Astrocyte (in vitro differentiated cells and primary cell): ENCODE measurements around the gene FRMD5. TPM values are rescaled to one million over a fixed set of nuclear protein-coding genes. Genes with fewer than 3 reads are reported as not detected.

Experiments
- DNase-seq: peaks from one replicate; pipeline ENCODE4 v3.0.0-alpha.2; 2010; ENCODE audit warnings: low read depth
- FAIRE-seq: peaks from 2 replicates; lab custom pipeline; 2011; peaks lifted over from hg19 to GRCh38; lab: Jason Lieb, UNC
- H2AFZ ChIP-seq: 2 replicates; pipeline ENCODE4 v1.6.0; 2012; ENCODE audit warnings: low read depth, low read length, inconsistent platforms
- H3K27ac ChIP-seq: 2 replicates; pipeline ENCODE4 v1.5.1; 2011; ENCODE audit warnings: low read depth, low read length, inconsistent platforms
- H3K27me3 ChIP-seq: 2 replicates; pipeline ENCODE4 v1.6.0; 2011; ENCODE audit warnings: low read length, inconsistent platforms; ENCODE audit not compliant: insufficient read depth
- H3K36me3 ChIP-seq: 2 replicates; pipeline ENCODE4 v1.5.1; 2011; ENCODE audit warnings: low read length, inconsistent platforms; ENCODE audit not compliant: insufficient read depth
- H3K4me1 ChIP-seq: 2 replicates; pipeline ENCODE4 v1.5.1; 2011; ENCODE audit warnings: low read length, inconsistent platforms; ENCODE audit not compliant: insufficient read depth
- H3K4me2 ChIP-seq: 2 replicates; pipeline ENCODE4 v1.6.0; 2012; ENCODE audit warnings: low read length, inconsistent platforms
- H3K4me3 ChIP-seq: 2 replicates; pipeline ENCODE4 v1.5.1; 2011; ENCODE audit warnings: low read depth, mild to moderate bottlenecking, low read length, inconsistent platforms; ENCODE audit not compliant: insufficient read depth
- H3K79me2 ChIP-seq: 2 replicates; pipeline ENCODE4 v1.6.0; 2012; ENCODE audit warnings: mild to moderate bottlenecking, low read length, inconsistent platforms; ENCODE audit not compliant: insufficient read depth
- H3K9ac ChIP-seq: 2 replicates; pipeline ENCODE4 v1.6.0; 2012; ENCODE audit warnings: mild to moderate bottlenecking, low read length, inconsistent platforms
- H3K9me3 ChIP-seq: 2 replicates; pipeline ENCODE4 v1.5.1; 2012; ENCODE audit warnings: low read depth, mild to moderate bottlenecking, low read length, inconsistent platforms; ENCODE audit not compliant: insufficient read depth
- H4K20me1 ChIP-seq: 2 replicates; pipeline ENCODE4 v1.6.0; 2012; ENCODE audit warnings: low read length, inconsistent platforms; ENCODE audit not compliant: insufficient read depth
- H3K27ac Mint-ChIP-seq: one replicate; pipeline ENCODE4 v1.8.0; 2021; ENCODE audit warnings: mild to moderate bottlenecking, mixed read lengths; ENCODE audit not compliant: unreplicated experiment
- H3K27me3 Mint-ChIP-seq: one replicate; pipeline ENCODE4 v1.8.0; 2021; ENCODE audit warnings: low read depth, mixed read lengths; ENCODE audit not compliant: unreplicated experiment
- H3K36me3 Mint-ChIP-seq: one replicate; pipeline ENCODE4 v1.8.0; 2021; ENCODE audit warnings: low read depth, mixed read lengths; ENCODE audit not compliant: unreplicated experiment
- H3K4me1 Mint-ChIP-seq: one replicate; pipeline ENCODE4 v1.8.0; 2021; ENCODE audit warnings: low read depth, mixed read lengths; ENCODE audit not compliant: unreplicated experiment
- H3K4me3 Mint-ChIP-seq: one replicate; pipeline ENCODE4 v1.8.0; 2021; ENCODE audit warnings: mild to moderate bottlenecking, moderate library complexity, mixed read lengths; ENCODE audit not compliant: unreplicated experiment
- H3K9me3 Mint-ChIP-seq: one replicate; pipeline ENCODE4 v1.8.0; 2021; ENCODE audit warnings: mild to moderate bottlenecking, mixed read lengths; ENCODE audit not compliant: unreplicated experiment
- EZH2 ChIP-seq: IDR thresholded peaks from 2 replicates; pipeline ENCODE4 v1.6.1; 2012; ENCODE audit warnings: mild to moderate bottlenecking, low read length, inconsistent platforms; ENCODE audit not compliant: insufficient read depth
- total RNA-seq: library from RNA; stranded (reverse); gene quantifications from 2 replicates; pipeline ENCODE4 v1.2.1, GENCODE V29; 2021
- TF ChIP-seq, protein P1 (sequence below): IDR thresholded peaks from 2 replicates; pipeline ENCODE4 v1.5.1; 2011; ENCODE audit warnings: low read depth, mild to moderate bottlenecking, inconsistent platforms, low read length, moderate library complexity; ENCODE audit not compliant: insufficient read depth

FRMD5 gene
- total RNA-seq, 1 donor from 2014 or later: 19.6 TPM

GRCh38 chr15:44101286-44101685 lies 93.8 kb downstream of the FRMD5 start:
- peak; percentile 25 for DNase-seq
- peak overlapping the region; percentile 94 for H3K27ac Mint-ChIP-seq
- H3K27me3 Mint-ChIP-seq: no peaks in the 10 kb centered on the region
- peak overlapping the region; percentile 92 for H3K27ac ChIP-seq
- no peaks in the 10 kb centered on the region for H3K36me3 Mint-ChIP-seq
- H3K4me2 ChIP-seq: peak overlapping the region; percentile 79
- FAIRE-seq: no peak
- H3K27me3 ChIP-seq: no peaks in the 10 kb centered on the region
- H3K9ac ChIP-seq: peak overlapping the region; percentile 63
- no peak for TF ChIP-seq EZH2
- TF ChIP-seq, protein P1, sequence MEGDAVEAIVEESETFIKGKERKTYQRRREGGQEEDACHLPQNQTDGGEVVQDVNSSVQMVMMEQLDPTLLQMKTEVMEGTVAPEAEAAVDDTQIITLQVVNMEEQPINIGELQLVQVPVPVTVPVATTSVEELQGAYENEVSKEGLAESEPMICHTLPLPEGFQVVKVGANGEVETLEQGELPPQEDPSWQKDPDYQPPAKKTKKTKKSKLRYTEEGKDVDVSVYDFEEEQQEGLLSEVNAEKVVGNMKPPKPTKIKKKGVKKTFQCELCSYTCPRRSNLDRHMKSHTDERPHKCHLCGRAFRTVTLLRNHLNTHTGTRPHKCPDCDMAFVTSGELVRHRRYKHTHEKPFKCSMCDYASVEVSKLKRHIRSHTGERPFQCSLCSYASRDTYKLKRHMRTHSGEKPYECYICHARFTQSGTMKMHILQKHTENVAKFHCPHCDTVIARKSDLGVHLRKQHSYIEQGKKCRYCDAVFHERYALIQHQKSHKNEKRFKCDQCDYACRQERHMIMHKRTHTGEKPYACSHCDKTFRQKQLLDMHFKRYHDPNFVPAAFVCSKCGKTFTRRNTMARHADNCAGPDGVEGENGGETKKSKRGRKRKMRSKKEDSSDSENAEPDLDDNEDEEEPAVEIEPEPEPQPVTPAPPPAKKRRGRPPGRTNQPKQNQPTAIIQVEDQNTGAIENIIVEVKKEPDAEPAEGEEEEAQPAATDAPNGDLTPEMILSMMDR: no peak
- H3K4me1 Mint-ChIP-seq: peaks cover 36% of the 10 kb centered on the region
- no peaks in the 10 kb centered on the region for H3K9me3 Mint-ChIP-seq
- H3K4me1 ChIP-seq: peaks cover 32% of the 10 kb centered on the region
- no peaks in the 10 kb centered on the region for H3K9me3 ChIP-seq
- H2AFZ ChIP-seq: no peak overlapping the region
- H3K36me3 ChIP-seq: no peaks in the 10 kb centered on the region
- H3K4me3 ChIP-seq: no peak overlapping the region
- no peak overlapping the region for H3K4me3 Mint-ChIP-seq
- H4K20me1 ChIP-seq: peaks cover 4% of the 10 kb centered on the region
- H3K79me2 ChIP-seq: peaks cover 65% of the 10 kb centered on the region

DNA sequence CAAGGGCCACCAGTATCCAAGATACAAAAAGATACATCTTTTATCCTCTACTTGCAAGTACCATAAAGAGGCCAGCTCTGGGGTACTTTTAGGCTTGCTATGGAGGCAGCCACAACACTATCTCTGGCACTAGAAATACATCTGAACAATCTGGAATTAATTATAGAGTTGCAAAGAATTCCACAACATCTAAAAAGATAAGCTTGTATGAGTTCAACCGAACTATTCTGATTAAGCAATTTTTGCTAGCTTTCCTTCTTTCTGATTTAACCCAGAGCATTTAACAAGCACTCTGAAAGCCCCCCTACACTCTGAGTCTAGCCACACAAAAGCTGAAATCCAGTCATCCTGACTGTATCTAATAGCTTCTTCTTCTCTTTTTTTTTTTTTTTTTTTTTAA lies 95.4 kb downstream of the FRMD5 start:
- peaks cover 39% of the 10 kb centered on the region for H3K4me1 ChIP-seq
- H3K27ac ChIP-seq: no peak overlapping the region
- H3K27me3 Mint-ChIP-seq: no peaks in the 10 kb centered on the region
- H3K27me3 ChIP-seq: no peaks in the 10 kb centered on the region
- H3K4me2 ChIP-seq: peak overlapping the region; percentile 20
- peak; percentile 64 for DNase-seq
- H3K4me3 Mint-ChIP-seq: no peak overlapping the region
- TF ChIP-seq EZH2: no peak
- TF ChIP-seq, protein P1: no peak
- peaks cover 39% of the 10 kb centered on the region for H3K4me1 Mint-ChIP-seq
- no peak overlapping the region for H3K9ac ChIP-seq
- H3K9me3 ChIP-seq: no peaks in the 10 kb centered on the region
- no peaks in the 10 kb centered on the region for H3K36me3 ChIP-seq
- peak overlapping the region; percentile 47 for H3K27ac Mint-ChIP-seq
- no peak for FAIRE-seq
- peaks cover 4% of the 10 kb centered on the region for H4K20me1 ChIP-seq
- H2AFZ ChIP-seq: no peak overlapping the region
- no peaks in the 10 kb centered on the region for H3K9me3 Mint-ChIP-seq
- no peak overlapping the region for H3K4me3 ChIP-seq
- peaks cover 3% of the 10 kb centered on the region for H3K36me3 Mint-ChIP-seq
- peaks cover 58% of the 10 kb centered on the region for H3K79me2 ChIP-seq

DNA sequence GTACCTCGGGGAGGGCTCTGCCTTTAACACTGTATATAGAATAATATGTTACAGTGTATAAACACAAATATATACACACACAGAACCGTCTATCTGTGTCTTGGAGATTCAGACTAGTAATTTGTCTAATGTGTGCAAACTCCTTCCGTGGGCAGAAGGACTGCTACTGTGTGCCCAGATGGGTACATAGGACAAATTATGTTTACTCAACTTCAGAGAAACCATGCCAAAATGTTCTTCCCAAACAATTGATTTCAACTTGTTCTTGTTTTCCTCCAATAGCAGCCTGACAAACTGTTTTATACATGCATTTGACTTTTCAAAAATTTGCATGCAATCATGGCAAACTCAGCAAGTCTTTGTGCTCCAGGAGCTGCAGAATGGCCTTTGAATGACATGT lies 97.5 kb downstream of the FRMD5 start:
- FAIRE-seq: no peak

More for the DNA sequence above, 97.5 kb downstream of the FRMD5 start:
- Mint-ChIP-seq H3K4me3 (no peak overlapping the region), H3K4me1 (peaks cover 38% of the 10 kb centered on the region), H3K36me3 (peaks cover 5% of the 10 kb centered on the region), H3K9me3 (no peaks in the 10 kb centered on the region), H3K27me3 (no peaks in the 10 kb centered on the region), H3K27ac (no peak overlapping the region)
- peaks cover 36% of the 10 kb centered on the region for H3K4me1 ChIP-seq
- DNase-seq: no peak
- peaks cover 4% of the 10 kb centered on the region for H4K20me1 ChIP-seq
- H3K9ac ChIP-seq: no peak overlapping the region
- no peaks in the 10 kb centered on the region for H3K27me3 ChIP-seq
- no peak overlapping the region for H3K27ac ChIP-seq
- H3K9me3 ChIP-seq: no peaks in the 10 kb centered on the region
- H3K4me2 ChIP-seq: no peak overlapping the region
- H3K36me3 ChIP-seq: no peaks in the 10 kb centered on the region
- no peak for TF ChIP-seq EZH2
- TF ChIP-seq, protein P1: no peak
- no peak overlapping the region for H2AFZ ChIP-seq
- peaks cover 60% of the 10 kb centered on the region for H3K79me2 ChIP-seq
- no peak overlapping the region for H3K4me3 ChIP-seq
